Astrocyte (in vitro differentiated cells and primary cell): ENCODE results near the gene ST6GALNAC1. TPM values are rescaled to one million over a fixed set of nuclear protein-coding genes. Genes with fewer than 3 reads are reported as not detected.
A peak's percentile ranks its signal among the peaks of the same experiment; 100 is the strongest.

Experiments used
- DNase-seq: peaks from one replicate; pipeline ENCODE4 v3.0.0-alpha.2; 2010; ENCODE audit warnings: low read depth
- FAIRE-seq: peaks from 2 replicates; lab custom pipeline; 2011; peaks lifted over from hg19 to GRCh38; lab: Jason Lieb, UNC
- H2AFZ ChIP-seq: 2 replicates; pipeline ENCODE4 v1.6.0; 2012; ENCODE audit warnings: low read depth, low read length, inconsistent platforms
- H3K27ac ChIP-seq: 2 replicates; pipeline ENCODE4 v1.5.1; 2011; ENCODE audit warnings: low read depth, low read length, inconsistent platforms
- H3K27me3 ChIP-seq: 2 replicates; pipeline ENCODE4 v1.6.0; 2011; ENCODE audit warnings: low read length, inconsistent platforms; ENCODE audit not compliant: insufficient read depth
- H3K36me3 ChIP-seq: 2 replicates; pipeline ENCODE4 v1.5.1; 2011; ENCODE audit warnings: low read length, inconsistent platforms; ENCODE audit not compliant: insufficient read depth
- H3K4me1 ChIP-seq: 2 replicates; pipeline ENCODE4 v1.5.1; 2011; ENCODE audit warnings: low read length, inconsistent platforms; ENCODE audit not compliant: insufficient read depth
- H3K4me2 ChIP-seq: 2 replicates; pipeline ENCODE4 v1.6.0; 2012; ENCODE audit warnings: low read length, inconsistent platforms
- H3K4me3 ChIP-seq: 2 replicates; pipeline ENCODE4 v1.5.1; 2011; ENCODE audit warnings: low read depth, mild to moderate bottlenecking, low read length, inconsistent platforms; ENCODE audit not compliant: insufficient read depth
- H3K79me2 ChIP-seq: 2 replicates; pipeline ENCODE4 v1.6.0; 2012; ENCODE audit warnings: mild to moderate bottlenecking, low read length, inconsistent platforms; ENCODE audit not compliant: insufficient read depth
- H3K9ac ChIP-seq: 2 replicates; pipeline ENCODE4 v1.6.0; 2012; ENCODE audit warnings: mild to moderate bottlenecking, low read length, inconsistent platforms
- H3K9me3 ChIP-seq: 2 replicates; pipeline ENCODE4 v1.5.1; 2012; ENCODE audit warnings: low read depth, mild to moderate bottlenecking, low read length, inconsistent platforms; ENCODE audit not compliant: insufficient read depth
- H4K20me1 ChIP-seq: 2 replicates; pipeline ENCODE4 v1.6.0; 2012; ENCODE audit warnings: low read length, inconsistent platforms; ENCODE audit not compliant: insufficient read depth
- H3K27ac Mint-ChIP-seq: one replicate; pipeline ENCODE4 v1.8.0; 2021; ENCODE audit warnings: mild to moderate bottlenecking, mixed read lengths; ENCODE audit not compliant: unreplicated experiment
- H3K27me3 Mint-ChIP-seq: one replicate; pipeline ENCODE4 v1.8.0; 2021; ENCODE audit warnings: low read depth, mixed read lengths; ENCODE audit not compliant: unreplicated experiment
- H3K36me3 Mint-ChIP-seq: one replicate; pipeline ENCODE4 v1.8.0; 2021; ENCODE audit warnings: low read depth, mixed read lengths; ENCODE audit not compliant: unreplicated experiment
- H3K4me1 Mint-ChIP-seq: one replicate; pipeline ENCODE4 v1.8.0; 2021; ENCODE audit warnings: low read depth, mixed read lengths; ENCODE audit not compliant: unreplicated experiment
- H3K4me3 Mint-ChIP-seq: one replicate; pipeline ENCODE4 v1.8.0; 2021; ENCODE audit warnings: mild to moderate bottlenecking, moderate library complexity, mixed read lengths; ENCODE audit not compliant: unreplicated experiment
- H3K9me3 Mint-ChIP-seq: one replicate; pipeline ENCODE4 v1.8.0; 2021; ENCODE audit warnings: mild to moderate bottlenecking, mixed read lengths; ENCODE audit not compliant: unreplicated experiment
- CTCF ChIP-seq: IDR thresholded peaks from 2 replicates; pipeline ENCODE4 v1.5.1; 2011; ENCODE audit warnings: low read depth, mild to moderate bottlenecking, inconsistent platforms, low read length, moderate library complexity; ENCODE audit not compliant: insufficient read depth
- EZH2 ChIP-seq: IDR thresholded peaks from 2 replicates; pipeline ENCODE4 v1.6.1; 2012; ENCODE audit warnings: mild to moderate bottlenecking, low read length, inconsistent platforms; ENCODE audit not compliant: insufficient read depth
- total RNA-seq: library from RNA; stranded (reverse); gene quantifications from 2 replicates; pipeline ENCODE4 v1.2.1, GENCODE V29; 2021

ST6GALNAC1 gene
- total RNA-seq, 1 donor from 2014 or later = not detected

- TF ChIP-seq EZH2 (no peak), CTCF (no peak)
- H3K4me3 ChIP-seq = no peak overlapping the region
- H3K36me3 Mint-ChIP-seq = no peaks in the 10 kb centered on the region
- H3K9me3 Mint-ChIP-seq = no peaks in the 10 kb centered on the region
- H3K27me3 Mint-ChIP-seq = peaks cover 20% of the 10 kb centered on the region
- H3K27ac Mint-ChIP-seq = no peak overlapping the region
- peaks cover 6% of the 10 kb centered on the region for H3K27me3 ChIP-seq
- H3K4me3 Mint-ChIP-seq = no peak overlapping the region
- no peaks in the 10 kb centered on the region for H3K79me2 ChIP-seq
- no peaks in the 10 kb centered on the region for H3K9me3 ChIP-seq
- DNase-seq (no peak), FAIRE-seq (no peak)
- no peak overlapping the region for H3K27ac ChIP-seq
- H3K9ac ChIP-seq = no peak overlapping the region
- no peaks in the 10 kb centered on the region for H4K20me1 ChIP-seq
- no peaks in the 10 kb centered on the region for H3K36me3 ChIP-seq
- H3K4me1 Mint-ChIP-seq = peaks cover 7% of the 10 kb centered on the region
- H3K4me1 ChIP-seq = peaks cover 4% of the 10 kb centered on the region
- no peak overlapping the region for H2AFZ ChIP-seq
- no peak overlapping the region for H3K4me2 ChIP-seq
Observed at GRCh38 chr17:76626442-76626841, 17.1 kb downstream of the ST6GALNAC1 start.

DNA sequence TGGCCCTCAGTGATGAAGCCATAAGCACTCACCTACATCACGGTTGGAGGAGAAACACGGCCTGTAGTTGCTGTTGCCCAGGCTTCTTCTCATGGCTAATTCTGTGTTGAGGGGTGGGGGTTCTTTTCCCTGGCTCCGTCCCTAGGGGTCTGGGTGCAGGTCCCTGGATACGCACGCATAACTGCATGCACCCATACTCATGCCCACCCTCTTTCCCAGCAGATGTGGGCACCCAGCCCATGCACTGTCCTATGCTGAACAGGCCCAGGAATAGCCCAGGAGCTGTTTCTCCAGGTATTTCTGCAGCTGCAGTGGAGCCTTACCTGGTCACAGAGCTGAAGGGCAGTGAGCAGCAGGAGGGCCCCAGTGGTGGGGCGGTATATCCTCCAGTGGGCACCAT, 18.1 kb downstream of the ST6GALNAC1 start:
- H3K4me1 ChIP-seq = peaks cover 4% of the 10 kb centered on the region
- H3K27ac ChIP-seq = no peak overlapping the region
- no peak overlapping the region for H3K4me2 ChIP-seq
- Mint-ChIP-seq H3K4me3 (no peak overlapping the region), H3K36me3 (no peaks in the 10 kb centered on the region), H3K27ac (no peak overlapping the region), H3K4me1 (peaks cover 6% of the 10 kb centered on the region), H3K27me3 (peaks cover 20% of the 10 kb centered on the region), H3K9me3 (no peaks in the 10 kb centered on the region)
- no peaks in the 10 kb centered on the region for H3K36me3 ChIP-seq
- no peaks in the 10 kb centered on the region for H3K79me2 ChIP-seq
- TF ChIP-seq CTCF (no peak), EZH2 (no peak)
- no peak overlapping the region for H3K9ac ChIP-seq
- FAIRE-seq (no peak), DNase-seq (no peak)
- H2AFZ ChIP-seq = no peak overlapping the region
- H4K20me1 ChIP-seq = no peaks in the 10 kb centered on the region
- no peaks in the 10 kb centered on the region for H3K9me3 ChIP-seq
- H3K27me3 ChIP-seq = peaks cover 6% of the 10 kb centered on the region
- H3K4me3 ChIP-seq = no peak overlapping the region

GRCh38 chr17:76623271-76624146, 20.0 kb downstream of the ST6GALNAC1 start:
- H3K9me3 ChIP-seq = no peaks in the 10 kb centered on the region
- no peak for FAIRE-seq
- H3K4me3 ChIP-seq = no peak overlapping the region
- H2AFZ ChIP-seq = peak overlapping the region; percentile 49
- no peaks in the 10 kb centered on the region for H4K20me1 ChIP-seq
- Mint-ChIP-seq H3K4me1 (peaks cover 6% of the 10 kb centered on the region), H3K27ac (peak overlapping the region; percentile 55), H3K9me3 (no peaks in the 10 kb centered on the region), H3K27me3 (peaks cover 24% of the 10 kb centered on the region), H3K36me3 (no peaks in the 10 kb centered on the region), H3K4me3 (no peak overlapping the region)
- H3K9ac ChIP-seq = peak overlapping the region; percentile 29
- H3K4me2 ChIP-seq = peak overlapping the region; percentile 48
- H3K27me3 ChIP-seq = peaks cover 6% of the 10 kb centered on the region
- no peak overlapping the region for H3K27ac ChIP-seq
- H3K79me2 ChIP-seq = no peaks in the 10 kb centered on the region
- H3K36me3 ChIP-seq = no peaks in the 10 kb centered on the region
- H3K4me1 ChIP-seq = peaks cover 4% of the 10 kb centered on the region
- TF ChIP-seq EZH2 = no peak
- TF ChIP-seq CTCF = peak; percentile 75
- DNase-seq = peak; percentile 51
